B cell (primary cell): ENCODE results near the gene TMEFF1.

Experiments used
- CTCF ChIP-seq: fragments of 200-600 bp; IDR thresholded peaks from one replicate; pipeline ENCODE4 v1.8.0; 2022; ENCODE audit warnings: antibody characterized with exemption, mild to moderate bottlenecking
- EZH2 ChIP-seq: IDR thresholded peaks from 2 replicates; pipeline ENCODE4 v1.6.1; 2012; ENCODE audit warnings: borderline replicate concordance, low read depth, mild to moderate bottlenecking, moderate library complexity, low read length; ENCODE audit not compliant: insufficient read depth, poor library complexity, severe bottlenecking

- TF ChIP-seq CTCF (no peak), EZH2 (no peak)
Observed at GRCh38 chr9:100581661-100582060, 108.7 kb downstream of the TMEFF1 start.
